Liver (tissue), 9 donors: ENCODE results near the gene PARD6B. TPM values are rescaled to one million over a fixed set of nuclear protein-coding genes. Genes with fewer than 3 reads are reported as not detected.

ENCODE experiments used
- DNase-seq: peaks from one replicate; pipeline ENCODE4 v3.0.0-alpha.2; 2017; ENCODE audit warnings: low spot score
- H3K27ac ChIP-seq, 2 donors: one replicate each; pipeline ENCODE4 v1.7.0; 2013; ENCODE audit warnings: inconsistent platforms in 2 of 2, low read length in 2 of 2, control low read depth in 1 of 2, low read depth in 1 of 2, mild to moderate bottlenecking in 1 of 2
- H3K27me3 ChIP-seq, 4 donors: one replicate each; pipeline versions ENCODE4 v1.6.1 to v1.7.0; 2013; ENCODE audit warnings: low read length in 3 of 4, inconsistent platforms in 1 of 4, mild to moderate bottlenecking in 1 of 4, moderate library complexity in 1 of 4; ENCODE audit not compliant: control insufficient read depth in 4 of 4, insufficient read depth in 4 of 4
- H3K36me3 ChIP-seq, 4 donors: one replicate each; pipeline versions ENCODE4 v1.6.1 to v1.7.0; 2013; ENCODE audit warnings: low read length in 3 of 4, mild to moderate bottlenecking in 3 of 4, low read depth in 1 of 4, moderate library complexity in 1 of 4; ENCODE audit not compliant: control insufficient read depth in 4 of 4, insufficient read depth in 3 of 4
- H3K4me1 ChIP-seq, 4 donors: one replicate each; pipeline versions ENCODE4 v1.6.1 to v1.7.0; 2013; ENCODE audit warnings: low read length in 3 of 4, mild to moderate bottlenecking in 3 of 4, moderate library complexity in 1 of 4; ENCODE audit not compliant: control insufficient read depth in 4 of 4, insufficient read depth in 4 of 4
- H3K4me3 ChIP-seq, 3 donors: one replicate each; pipeline versions ENCODE4 v1.6.1 to v1.7.0; 2013; ENCODE audit warnings: low read length in 3 of 3, control low read depth in 1 of 3, low read depth in 1 of 3, mild to moderate bottlenecking in 1 of 3
- H3K9ac ChIP-seq, 2 donors: one replicate each; pipeline ENCODE4 v1.7.0; 2013; ENCODE audit warnings: low read length in 2 of 2, mild to moderate bottlenecking in 2 of 2, moderate library complexity in 2 of 2, control low read depth in 1 of 2, low read depth in 1 of 2
- H3K9me3 ChIP-seq, 4 donors: one replicate each; pipeline versions ENCODE4 v1.6.1 to v1.7.0; 2013; ENCODE audit warnings: low read length in 3 of 4; ENCODE audit not compliant: control insufficient read depth in 4 of 4
- EGR1 ChIP-seq, 2 donors: IDR thresholded peaks; 2 replicates each; pipeline ENCODE4 v1.6.1; 2016 to 2018; ENCODE audit warnings: antibody characterized with exemption in 2 of 2, low read depth in 2 of 2
- FOXA1 ChIP-seq: IDR thresholded peaks from 2 replicates; pipeline ENCODE4 v1.6.1; 2016; ENCODE audit warnings: antibody characterized with exemption
- FOXA2 ChIP-seq: IDR thresholded peaks from 2 replicates; pipeline ENCODE4 v1.6.1; 2016; ENCODE audit warnings: antibody characterized with exemption
- GABPA ChIP-seq, 2 donors: IDR thresholded peaks in 1 of 2; conservative IDR thresholded peaks in 1 of 2; 2 replicates each; pipeline ENCODE4 v1.6.1; 2016; ENCODE audit warnings: antibody characterized with exemption in 2 of 2, mild to moderate bottlenecking in 1 of 2, moderate library complexity in 1 of 2
- HNF4A ChIP-seq, 2 donors: conservative IDR thresholded peaks; 2 replicates each; pipeline ENCODE4 v1.6.1; 2016; ENCODE audit warnings: antibody characterized with exemption in 2 of 2, mild to moderate bottlenecking in 2 of 2
- JUND ChIP-seq, 2 donors: IDR thresholded peaks; 2 replicates each; pipeline ENCODE4 v1.6.1; 2016; ENCODE audit warnings: antibody characterized with exemption in 2 of 2
- NR2F2 ChIP-seq: IDR thresholded peaks from 2 replicates; pipeline ENCODE4 v1.6.1; 2016; ENCODE audit warnings: antibody characterized with exemption
- RAD21 ChIP-seq, 2 donors: IDR thresholded peaks; 2 replicates each; pipeline ENCODE4 v1.6.1; 2016; ENCODE audit warnings: antibody characterized with exemption in 2 of 2, mild to moderate bottlenecking in 2 of 2
- RXRA ChIP-seq, 2 donors: IDR thresholded peaks; 2 replicates each; pipeline ENCODE4 v1.6.1; 2017 to 2018; ENCODE audit warnings: antibody characterized with exemption in 2 of 2, mild to moderate bottlenecking in 1 of 2
- SP1 ChIP-seq: IDR thresholded peaks from 2 replicates; pipeline ENCODE4 v1.6.1; 2018; ENCODE audit warnings: antibody characterized with exemption, mild to moderate bottlenecking
- TAF1 ChIP-seq: conservative IDR thresholded peaks from 2 replicates; pipeline ENCODE4 v1.6.1; 2016; ENCODE audit warnings: antibody characterized with exemption, mild to moderate bottlenecking
- YY1 ChIP-seq: IDR thresholded peaks from 2 replicates; pipeline ENCODE4 v1.6.1; 2016; ENCODE audit warnings: antibody characterized with exemption, mild to moderate bottlenecking
- ZBTB33 ChIP-seq: IDR thresholded peaks from 2 replicates; pipeline ENCODE4 v1.6.1; 2016; ENCODE audit warnings: antibody characterized with exemption
- WGBS: extraction: QIAGEN DNeasy Blood & Tissue Kit; methylation state at CpG from one replicate; pipeline ENCODE4 v1.1.7; 2013; 5-methylcytosine and 5-hydroxymethylcytosine counted together
- polyA plus RNA-seq, 2 donors: library from polyadenylated mRNA; stranded (reverse) in 1 of 2; unstranded in 1 of 2; fragments of 200-250 nt in 1 of 2; fragments of >200 nt in 1 of 2; fragmentation: Nextera tagmentation in 1 of 2; extraction: Ambion mirVana in 1 of 2; gene quantifications; one replicate each; pipeline versions ENCODE4 v1.2.1 to v1.2.3, GENCODE V29; 2013 to 2015
- total RNA-seq, 2 donors: library from RNA; depleted of rRNA; stranded (reverse); fragments of >200 nt; gene quantifications; one replicate each; pipeline ENCODE4 v1.2.3, GENCODE V29; 2014
- TF ChIP-seq, protein P1 (sequence below): IDR thresholded peaks from 2 replicates; pipeline ENCODE4 v1.6.1; 2016; ENCODE audit warnings: antibody characterized with exemption, mild to moderate bottlenecking
- TF ChIP-seq, protein P2 (sequence below): fragments of 150-350 bp; IDR thresholded peaks from 2 replicates; pipeline ENCODE4 v1.5.1; 2017; ENCODE audit warnings: improper control_type of control experiment, low read depth, low read length; ENCODE audit not compliant: missing input control
- TF ChIP-seq, protein P3 (sequence below): IDR thresholded peaks from 2 replicates; pipeline ENCODE4 v1.6.1; 2016; ENCODE audit warnings: antibody characterized with exemption
- donor health status: healthy.
- donor health status: healthy.
- donor health status: healthy.
- donor health status: healthy.
- donor health status: healthy.

PARD6B gene
- total and polyA plus RNA-seq, 4 donors, result 1.2 to 8.8 (median 5.9) TPM

- Histone ChIP-seq H3K9ac (no peak overlapping the region), H3K4me3 (no peak overlapping the region), H3K9me3 (no peaks in the 10 kb centered on the region), H3K27me3 (no peaks in the 10 kb centered on the region), H3K36me3 (no peaks in the 10 kb centered on the region), H3K4me1 (peaks cover 0 to 8% (median 1%) of the 10 kb centered on the region in 4 donors), H3K27ac (no peak overlapping the region)
- WGBS, result 98% methylated on average over 1 of the region's 1 CpG
- no peak for TF ChIP-seq EGR1 (IDR thresholded peaks at IDR 0.05; ENCODE audit: low read depth in 2 of 2)
- TF ChIP-seq NR2F2, result no peak
- no peak for TF ChIP-seq TAF1
- DNase-seq, result no peak
Observed at GRCh38 chr20:50693001-50693400, 38.4 kb upstream of the PARD6B start.

- Histone ChIP-seq H3K36me3 (no peaks in the 10 kb centered on the region), H3K27ac (no peak overlapping the region), H3K4me1 (peaks cover 0 to 8% (median 1%) of the 10 kb centered on the region in 4 donors), H3K27me3 (no peaks in the 10 kb centered on the region), H3K4me3 (no peak overlapping the region), H3K9ac (no peak overlapping the region), H3K9me3 (no peaks in the 10 kb centered on the region)
- 71% methylated on average over 9 of the region's 9 CpGs for WGBS
- no peak for DNase-seq
- TF ChIP-seq RXRA (IDR thresholded peaks at IDR 0.05), result no peak
- TF ChIP-seq YY1, result no peak
- TF ChIP-seq RAD21 (IDR thresholded peaks at IDR 0.05), result no peak
- TF ChIP-seq, protein P1, sequence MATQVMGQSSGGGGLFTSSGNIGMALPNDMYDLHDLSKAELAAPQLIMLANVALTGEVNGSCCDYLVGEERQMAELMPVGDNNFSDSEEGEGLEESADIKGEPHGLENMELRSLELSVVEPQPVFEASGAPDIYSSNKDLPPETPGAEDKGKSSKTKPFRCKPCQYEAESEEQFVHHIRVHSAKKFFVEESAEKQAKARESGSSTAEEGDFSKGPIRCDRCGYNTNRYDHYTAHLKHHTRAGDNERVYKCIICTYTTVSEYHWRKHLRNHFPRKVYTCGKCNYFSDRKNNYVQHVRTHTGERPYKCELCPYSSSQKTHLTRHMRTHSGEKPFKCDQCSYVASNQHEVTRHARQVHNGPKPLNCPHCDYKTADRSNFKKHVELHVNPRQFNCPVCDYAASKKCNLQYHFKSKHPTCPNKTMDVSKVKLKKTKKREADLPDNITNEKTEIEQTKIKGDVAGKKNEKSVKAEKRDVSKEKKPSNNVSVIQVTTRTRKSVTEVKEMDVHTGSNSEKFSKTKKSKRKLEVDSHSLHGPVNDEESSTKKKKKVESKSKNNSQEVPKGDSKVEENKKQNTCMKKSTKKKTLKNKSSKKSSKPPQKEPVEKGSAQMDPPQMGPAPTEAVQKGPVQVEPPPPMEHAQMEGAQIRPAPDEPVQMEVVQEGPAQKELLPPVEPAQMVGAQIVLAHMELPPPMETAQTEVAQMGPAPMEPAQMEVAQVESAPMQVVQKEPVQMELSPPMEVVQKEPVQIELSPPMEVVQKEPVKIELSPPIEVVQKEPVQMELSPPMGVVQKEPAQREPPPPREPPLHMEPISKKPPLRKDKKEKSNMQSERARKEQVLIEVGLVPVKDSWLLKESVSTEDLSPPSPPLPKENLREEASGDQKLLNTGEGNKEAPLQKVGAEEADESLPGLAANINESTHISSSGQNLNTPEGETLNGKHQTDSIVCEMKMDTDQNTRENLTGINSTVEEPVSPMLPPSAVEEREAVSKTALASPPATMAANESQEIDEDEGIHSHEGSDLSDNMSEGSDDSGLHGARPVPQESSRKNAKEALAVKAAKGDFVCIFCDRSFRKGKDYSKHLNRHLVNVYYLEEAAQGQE, result no peak
- TF ChIP-seq EGR1 (IDR thresholded peaks at IDR 0.05; ENCODE audit: low read depth in 2 of 2), result no peak
Observed at GRCh38 chr20:50694379-50695134, 36.8 kb upstream of the PARD6B start.

- H3K4me3 ChIP-seq, result no peak overlapping the region
- 83% methylated on average over 9 of the region's 9 CpGs for WGBS
- H3K4me1 ChIP-seq, result peaks cover 0 to 3% (median 0%) of the 10 kb centered on the region in 4 donors
- DNase-seq, result no peak
- no peaks in the 10 kb centered on the region for H3K9me3 ChIP-seq
- no peaks in the 10 kb centered on the region for H3K27me3 ChIP-seq
- no peak overlapping the region for H3K27ac ChIP-seq
- no peaks in the 10 kb centered on the region for H3K36me3 ChIP-seq
- H3K9ac ChIP-seq, result no peak overlapping the region
- no peak for TF ChIP-seq FOXA2
- TF ChIP-seq JUND (IDR thresholded peaks at IDR 0.05), result no peak
- no peak for TF ChIP-seq ZBTB33
- TF ChIP-seq SP1, result no peak
- TF ChIP-seq RXRA (IDR thresholded peaks at IDR 0.05), result no peak
- TF ChIP-seq GABPA (IDR thresholded peaks at IDR 0.05 in 1 of 2, conservative IDR thresholded peaks at IDR 0.05 in 1 of 2), result no peak
- TF ChIP-seq EGR1 (IDR thresholded peaks at IDR 0.05; ENCODE audit: low read depth in 2 of 2), result no peak
- TF ChIP-seq FOXA1, result no peak
- TF ChIP-seq, protein P2, sequence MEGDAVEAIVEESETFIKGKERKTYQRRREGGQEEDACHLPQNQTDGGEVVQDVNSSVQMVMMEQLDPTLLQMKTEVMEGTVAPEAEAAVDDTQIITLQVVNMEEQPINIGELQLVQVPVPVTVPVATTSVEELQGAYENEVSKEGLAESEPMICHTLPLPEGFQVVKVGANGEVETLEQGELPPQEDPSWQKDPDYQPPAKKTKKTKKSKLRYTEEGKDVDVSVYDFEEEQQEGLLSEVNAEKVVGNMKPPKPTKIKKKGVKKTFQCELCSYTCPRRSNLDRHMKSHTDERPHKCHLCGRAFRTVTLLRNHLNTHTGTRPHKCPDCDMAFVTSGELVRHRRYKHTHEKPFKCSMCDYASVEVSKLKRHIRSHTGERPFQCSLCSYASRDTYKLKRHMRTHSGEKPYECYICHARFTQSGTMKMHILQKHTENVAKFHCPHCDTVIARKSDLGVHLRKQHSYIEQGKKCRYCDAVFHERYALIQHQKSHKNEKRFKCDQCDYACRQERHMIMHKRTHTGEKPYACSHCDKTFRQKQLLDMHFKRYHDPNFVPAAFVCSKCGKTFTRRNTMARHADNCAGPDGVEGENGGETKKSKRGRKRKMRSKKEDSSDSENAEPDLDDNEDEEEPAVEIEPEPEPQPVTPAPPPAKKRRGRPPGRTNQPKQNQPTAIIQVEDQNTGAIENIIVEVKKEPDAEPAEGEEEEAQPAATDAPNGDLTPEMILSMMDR, result no peak
- no peak for TF ChIP-seq YY1
- no peak for TF ChIP-seq NR2F2
- no peak for TF ChIP-seq HNF4A (conservative IDR thresholded peaks at IDR 0.05)
- TF ChIP-seq RAD21 (IDR thresholded peaks at IDR 0.05), result no peak
- TF ChIP-seq, protein P3, sequence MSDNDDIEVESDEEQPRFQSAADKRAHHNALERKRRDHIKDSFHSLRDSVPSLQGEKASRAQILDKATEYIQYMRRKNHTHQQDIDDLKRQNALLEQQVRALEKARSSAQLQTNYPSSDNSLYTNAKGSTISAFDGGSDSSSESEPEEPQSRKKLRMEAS, result no peak
Observed at GRCh38 chr20:50695135-50695872, 36.1 kb upstream of the PARD6B start.
